ENCODE data around the gene SIRPD.
"Not testable (repeated sequence)": the region's sequence is repeated elsewhere in the genome, so short reads cannot be mapped to it uniquely, and the experiment has no call there.

Gene SIRPD

GRCh38 chr20:1557605-1558004 is at the start of gene SIRPD:
Gene SIRPD, minus strand, starts transcription at chr20:1557705. Its CDS starts 52 bp downstream, at chr20:1557653.
- no peak for DNase-seq (ENCODE audit: low read depth in 2 of 2)

- no peak for DNase-seq (ENCODE audit: low read depth in 2 of 2)
These were observed 43.2 kb upstream of the SIRPD start for GRCh38 chr20:1600736-1601135.

- DNase-seq (ENCODE audit: low read depth in 2 of 2): no peak
These were observed 37.8 kb upstream of the SIRPD start for GRCh38 chr20:1595333-1595732.

- no peak for DNase-seq (ENCODE audit: low read depth in 2 of 2)
These were observed 31.3 kb upstream of the SIRPD start for GRCh38 chr20:1588533-1589460.

- DNase-seq (ENCODE audit: low read depth in 2 of 2): no peak
These were observed 30.5 kb upstream of the SIRPD start for GRCh38 chr20:1587781-1588532.

DNA sequence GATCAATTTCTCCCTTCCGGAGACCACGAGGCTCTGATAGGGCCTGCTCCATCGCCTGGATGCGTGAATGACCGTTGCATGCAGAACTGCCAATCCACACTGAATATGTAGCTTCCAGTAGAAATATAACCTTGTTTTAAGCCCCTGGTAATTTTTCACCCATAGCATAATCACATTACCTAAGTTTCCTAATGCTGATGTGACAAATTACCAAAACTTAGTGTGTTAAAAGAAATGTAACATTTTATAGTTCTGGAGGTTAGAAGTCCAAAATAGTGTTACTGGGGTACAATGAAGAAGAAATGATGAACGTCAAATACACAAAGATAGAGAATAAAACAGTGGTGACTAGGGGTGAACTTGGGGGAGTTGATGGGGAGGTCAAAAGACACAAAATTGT is 22.0 kb upstream of the SIRPD start:
- DNase-seq (ENCODE audit: low read depth in 2 of 2): no peak

DNA sequence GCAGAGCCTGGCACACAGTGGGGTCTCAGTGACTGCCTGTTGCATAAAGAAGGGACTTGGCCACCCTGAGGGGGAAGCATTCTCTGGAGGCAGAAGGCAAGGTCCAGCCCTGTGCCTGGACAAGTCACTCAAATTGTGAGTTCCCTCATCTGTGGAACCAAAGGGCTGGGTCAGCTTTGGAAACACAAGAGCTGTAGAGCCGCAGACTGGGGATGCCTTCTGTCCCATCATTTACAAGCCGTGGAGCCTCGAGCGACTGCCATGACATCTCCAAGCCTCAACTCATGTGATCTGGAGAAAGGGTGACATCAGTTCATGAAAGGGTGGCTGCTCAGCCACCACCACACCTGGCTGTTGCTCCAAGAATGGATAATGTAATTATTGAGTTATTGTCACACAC is 20.4 kb upstream of the SIRPD start:
- DNase-seq (ENCODE audit: low read depth in 2 of 2): no peak

- not testable (repeated sequence) for DNase-seq (ENCODE audit: low read depth in 2 of 2)
These were observed 19.8 kb upstream of the SIRPD start for GRCh38 chr20:1577313-1577712.

DNA sequence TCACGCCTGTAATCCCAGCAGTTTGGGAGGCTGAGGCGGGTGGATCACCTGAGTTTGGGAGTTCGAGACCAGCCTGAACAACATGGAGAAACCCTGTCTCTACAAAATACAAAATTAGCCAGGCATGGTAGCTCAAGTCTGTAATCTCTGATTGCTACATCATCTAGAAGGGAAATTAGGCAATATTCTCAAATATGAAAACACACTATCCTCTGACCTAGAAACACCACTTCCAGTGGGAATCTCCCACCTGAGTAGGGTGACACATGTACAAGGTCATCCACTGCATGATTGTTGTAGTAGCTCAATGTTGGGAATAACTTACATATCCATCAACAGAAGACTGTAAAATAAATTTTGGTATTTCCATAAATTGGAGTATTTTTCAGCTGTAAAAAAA is 19.1 kb upstream of the SIRPD start:
- DNase-seq (ENCODE audit: low read depth in 2 of 2): no peak

DNA sequence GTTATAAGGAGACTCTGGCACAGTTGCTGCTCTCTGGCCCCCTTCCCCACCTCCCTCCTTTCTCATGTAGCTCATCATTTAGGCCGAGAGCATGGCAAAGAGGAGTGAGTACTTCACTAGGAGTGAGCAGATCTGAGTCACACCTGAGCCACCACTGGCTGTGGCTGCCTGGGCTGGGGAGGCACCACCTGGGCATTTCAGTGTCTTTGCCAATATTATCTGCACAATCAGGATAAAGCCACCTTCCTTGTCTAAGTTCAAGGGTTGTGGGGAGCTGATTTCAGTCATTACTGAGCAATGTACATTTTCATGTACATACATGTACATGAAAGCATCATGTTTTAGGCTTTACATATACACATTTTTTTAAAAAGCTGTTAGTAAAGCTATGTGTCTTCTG is 18.5 kb upstream of the SIRPD start:
- DNase-seq (ENCODE audit: low read depth in 2 of 2): not testable (repeated sequence)

DNA sequence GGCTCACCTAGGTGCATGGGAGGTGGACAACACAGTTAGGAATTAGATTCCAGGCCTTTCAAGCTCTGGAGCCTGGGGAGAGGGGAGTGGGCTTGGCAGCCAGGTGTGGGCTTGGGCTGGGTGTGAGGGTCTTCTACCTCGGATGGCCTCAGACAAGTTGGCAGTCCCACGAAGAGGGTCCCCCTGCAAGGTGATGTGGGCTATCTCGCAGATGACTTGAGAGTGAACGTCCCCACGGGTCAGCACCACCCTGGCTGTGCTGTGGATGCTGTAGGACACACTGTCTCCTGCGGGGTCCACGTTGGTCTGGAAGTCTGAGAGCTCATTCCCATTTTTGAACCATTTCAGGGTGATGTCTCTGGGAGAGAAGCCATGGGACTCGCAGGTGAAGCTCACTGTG is 14.1 kb upstream of the SIRPD start:
- not testable (repeated sequence) for DNase-seq (ENCODE audit: low read depth in 2 of 2)

GRCh38 chr20:1569415-1569881 is 11.9 kb upstream of the SIRPD start:
- DNase-seq (ENCODE audit: low read depth in 2 of 2): no peak

GRCh38 chr20:1568163-1568490 is 10.6 kb upstream of the SIRPD start:
- no peak for DNase-seq (ENCODE audit: low read depth in 2 of 2)

- no peak for DNase-seq (ENCODE audit: low read depth in 2 of 2)
These were observed 10.1 kb upstream of the SIRPD start for GRCh38 chr20:1567392-1568162.

DNA sequence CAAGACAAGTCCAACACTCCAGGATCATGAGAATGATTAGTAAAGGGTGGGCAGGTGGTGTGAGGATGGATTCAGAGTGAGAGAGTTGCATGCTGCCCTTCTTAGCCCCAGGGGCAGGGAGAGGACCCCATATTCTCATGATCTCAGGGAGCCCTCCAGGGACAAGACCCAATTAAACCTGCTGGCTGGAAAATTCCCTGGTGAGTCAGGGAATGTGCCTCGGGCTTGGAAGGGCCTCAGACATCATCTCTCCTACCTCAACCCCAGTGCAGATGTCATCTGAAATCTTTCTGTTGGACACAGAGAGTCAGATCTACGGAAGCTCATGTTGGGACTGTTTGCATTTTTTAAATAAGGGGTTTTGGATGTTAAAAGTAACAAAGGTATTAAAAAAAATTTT is 9.2 kb upstream of the SIRPD start:
- DNase-seq (ENCODE audit: low read depth in 2 of 2): no peak

- no peak for DNase-seq (ENCODE audit: low read depth in 2 of 2)
These were observed 8.0 kb upstream of the SIRPD start for GRCh38 chr20:1565461-1565860.

GRCh38 chr20:1563598-1563997 is 6.1 kb upstream of the SIRPD start:
- DNase-seq (ENCODE audit: low read depth in 2 of 2): no peak

DNA sequence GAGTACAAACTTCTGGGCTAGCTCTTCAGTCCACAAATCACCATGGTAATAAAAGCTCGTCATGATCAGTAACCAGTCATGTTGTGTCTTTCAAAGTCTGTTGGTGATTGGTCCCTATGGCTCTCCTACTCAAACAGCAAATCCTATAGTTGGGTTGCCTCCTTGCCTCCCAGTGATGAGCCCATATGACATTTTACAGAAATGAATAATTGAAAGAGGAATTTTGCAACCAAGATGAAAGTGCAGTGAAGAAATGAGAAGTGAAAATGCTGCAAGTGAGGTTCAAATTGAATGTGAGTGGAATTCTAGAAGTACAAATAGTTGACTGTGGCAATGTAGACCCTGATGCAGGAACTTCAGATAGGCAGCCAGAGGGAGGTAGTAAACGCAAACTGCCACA is 5.1 kb upstream of the SIRPD start:
- no peak for DNase-seq (ENCODE audit: low read depth in 2 of 2)

GRCh38 chr20:1561350-1561749 is 3.8 kb upstream of the SIRPD start:
- DNase-seq (ENCODE audit: low read depth in 2 of 2): no peak

GRCh38 chr20:1555952-1556351 is 1.6 kb downstream of the SIRPD start:
- DNase-seq (ENCODE audit: low read depth in 2 of 2): no peak

DNA sequence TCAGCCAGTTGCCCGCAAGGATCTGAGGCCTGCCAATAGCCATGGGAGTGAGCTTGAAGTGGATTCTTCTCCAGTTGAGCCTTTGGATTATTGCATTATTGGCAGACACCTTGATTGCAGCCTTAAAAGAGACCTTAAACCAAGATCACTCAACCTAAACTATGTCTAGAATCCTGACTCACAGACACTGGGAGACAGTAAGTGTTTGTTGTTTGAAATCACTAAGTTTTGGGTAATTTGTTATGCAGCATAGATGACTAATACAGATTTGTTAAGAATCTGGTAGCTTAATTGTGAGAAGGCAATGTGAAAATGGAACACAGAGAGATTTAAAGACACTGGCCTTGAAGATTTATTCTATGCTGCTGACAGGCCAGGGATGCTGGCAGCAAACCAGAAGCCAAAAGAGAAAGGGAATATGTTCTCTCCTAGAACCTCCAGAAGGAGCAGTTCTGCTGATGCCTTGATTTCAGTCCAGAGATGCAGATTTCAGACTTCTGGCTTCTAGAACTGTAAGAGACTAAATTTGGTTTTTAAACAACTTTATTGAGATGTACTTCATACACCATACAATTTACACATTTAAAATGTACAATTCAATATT is 17.6 kb downstream of the SIRPD start:
- no peak for DNase-seq (ENCODE audit: low read depth in 2 of 2)

DNA sequence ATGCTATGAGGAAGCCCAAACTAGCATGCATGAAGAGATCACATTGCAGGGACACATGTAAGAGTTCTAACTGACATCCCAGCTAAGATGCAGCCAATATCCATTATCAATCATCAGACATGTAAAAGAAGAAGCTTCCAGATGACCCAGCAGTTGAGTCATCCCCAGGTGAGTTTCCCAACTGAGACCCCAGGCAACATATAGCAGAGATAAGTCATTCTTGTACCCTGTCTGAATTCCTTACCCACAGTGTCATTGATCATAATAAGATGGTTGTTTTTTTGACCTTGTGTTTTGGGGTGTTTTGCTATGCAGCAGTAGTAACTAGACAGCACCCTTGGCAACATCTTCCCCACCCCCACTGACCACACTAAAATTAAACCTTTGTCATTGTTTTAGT is 18.9 kb downstream of the SIRPD start:
- DNase-seq (ENCODE audit: low read depth in 2 of 2): no peak
